ENCODE results near the gene MATR3. TPM values are rescaled to one million over a fixed set of nuclear protein-coding genes. Genes with fewer than 3 reads are reported as not detected.

Gene MATR3
- total RNA-seq, 4 donors from 2014 or later = 343 to 366 (median 354) TPM

DNA sequence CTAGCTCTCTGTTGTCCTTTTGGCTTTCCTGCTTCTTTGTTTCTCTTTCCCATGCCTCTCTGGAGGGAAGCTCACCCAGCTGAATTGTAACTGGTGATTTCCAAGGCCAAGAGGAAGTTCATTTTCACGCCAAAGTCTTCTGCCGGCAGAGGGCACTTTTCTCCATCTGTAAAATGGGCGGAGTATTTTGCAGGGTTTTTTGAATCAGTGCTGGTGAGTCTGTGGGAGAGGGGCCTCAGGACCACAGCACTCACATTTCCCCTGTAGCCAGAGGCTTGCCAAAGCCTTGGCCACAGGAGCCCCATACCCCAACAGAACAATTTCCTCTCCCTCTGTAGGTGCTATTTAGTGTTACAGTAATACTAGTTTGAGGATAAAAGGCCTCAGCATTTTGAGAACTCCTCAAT lies 42.3 kb upstream of the MATR3 start:
- Histone ChIP-seq H3K4me3 (replicated peaks in 1 of 3) (no peak overlapping the region), H3K9me3 (no peaks in the 10 kb centered on the region), H3K4me1 (peaks cover 0 to 4% of the 10 kb centered on the region in 2 donors), H3K36me3 (no peaks in the 10 kb centered on the region), H3K27me3 (no peaks in the 10 kb centered on the region), H3K27ac (no peak overlapping the region)
- DNase-seq = no peak
- intact Hi-C loops (cut with DNase I) = no loop called here
- TF ChIP-seq POLR2A (IDR thresholded peaks at IDR 0.05) = no peak
- TF ChIP-seq, protein P1, sequence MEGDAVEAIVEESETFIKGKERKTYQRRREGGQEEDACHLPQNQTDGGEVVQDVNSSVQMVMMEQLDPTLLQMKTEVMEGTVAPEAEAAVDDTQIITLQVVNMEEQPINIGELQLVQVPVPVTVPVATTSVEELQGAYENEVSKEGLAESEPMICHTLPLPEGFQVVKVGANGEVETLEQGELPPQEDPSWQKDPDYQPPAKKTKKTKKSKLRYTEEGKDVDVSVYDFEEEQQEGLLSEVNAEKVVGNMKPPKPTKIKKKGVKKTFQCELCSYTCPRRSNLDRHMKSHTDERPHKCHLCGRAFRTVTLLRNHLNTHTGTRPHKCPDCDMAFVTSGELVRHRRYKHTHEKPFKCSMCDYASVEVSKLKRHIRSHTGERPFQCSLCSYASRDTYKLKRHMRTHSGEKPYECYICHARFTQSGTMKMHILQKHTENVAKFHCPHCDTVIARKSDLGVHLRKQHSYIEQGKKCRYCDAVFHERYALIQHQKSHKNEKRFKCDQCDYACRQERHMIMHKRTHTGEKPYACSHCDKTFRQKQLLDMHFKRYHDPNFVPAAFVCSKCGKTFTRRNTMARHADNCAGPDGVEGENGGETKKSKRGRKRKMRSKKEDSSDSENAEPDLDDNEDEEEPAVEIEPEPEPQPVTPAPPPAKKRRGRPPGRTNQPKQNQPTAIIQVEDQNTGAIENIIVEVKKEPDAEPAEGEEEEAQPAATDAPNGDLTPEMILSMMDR (IDR thresholded peaks at IDR 0.05) = no peak
- 63 to 65% methylated on average over 3 of the region's 3 CpGs for WGBS, 2 donors

DNA sequence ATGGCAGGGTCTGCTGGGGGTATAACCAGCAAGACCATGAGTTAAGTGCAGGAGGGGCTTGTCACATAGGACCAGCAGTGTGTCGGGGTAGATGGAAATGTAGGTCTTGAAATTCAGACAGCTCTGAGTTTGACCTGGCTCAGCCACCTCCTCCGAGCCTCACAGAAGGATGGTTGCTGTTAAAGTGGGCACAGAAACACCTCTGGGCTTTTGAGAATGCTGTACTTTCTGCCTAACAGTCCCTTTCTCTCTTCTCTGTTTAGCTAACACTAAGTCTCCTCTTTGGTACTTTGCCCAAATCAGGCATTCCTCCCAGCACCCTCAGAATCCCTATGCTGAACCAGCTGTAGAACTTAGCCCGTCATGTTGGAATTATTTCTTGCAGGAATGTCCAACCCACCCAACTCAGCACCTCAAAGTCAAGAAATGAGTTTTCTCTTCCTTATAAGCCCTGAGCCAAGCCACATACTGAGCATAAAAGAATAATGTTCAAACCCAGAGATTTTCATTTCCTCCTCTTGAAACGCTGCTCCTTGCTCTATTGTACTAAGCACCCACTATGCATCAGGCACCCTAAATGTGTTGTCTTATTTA lies 41.7 kb upstream of the MATR3 start:
- intact Hi-C loops (cut with DNase I) = no loop called here
- no peaks in the 10 kb centered on the region for H3K4me1 ChIP-seq
- H3K27ac ChIP-seq = no peak overlapping the region
- no peaks in the 10 kb centered on the region for H3K36me3 ChIP-seq
- no peaks in the 10 kb centered on the region for H3K9me3 ChIP-seq
- no peak overlapping the region for H3K4me3 ChIP-seq (replicated peaks in 1 of 3)
- WGBS, 2 donors = 76 to 88% methylated on average over 4 of the region's 4 CpGs
- H3K27me3 ChIP-seq = no peaks in the 10 kb centered on the region
- TF ChIP-seq, protein P1 (IDR thresholded peaks at IDR 0.05) = no peak
- TF ChIP-seq POLR2A (IDR thresholded peaks at IDR 0.05) = no peak
- no peak for DNase-seq

DNA sequence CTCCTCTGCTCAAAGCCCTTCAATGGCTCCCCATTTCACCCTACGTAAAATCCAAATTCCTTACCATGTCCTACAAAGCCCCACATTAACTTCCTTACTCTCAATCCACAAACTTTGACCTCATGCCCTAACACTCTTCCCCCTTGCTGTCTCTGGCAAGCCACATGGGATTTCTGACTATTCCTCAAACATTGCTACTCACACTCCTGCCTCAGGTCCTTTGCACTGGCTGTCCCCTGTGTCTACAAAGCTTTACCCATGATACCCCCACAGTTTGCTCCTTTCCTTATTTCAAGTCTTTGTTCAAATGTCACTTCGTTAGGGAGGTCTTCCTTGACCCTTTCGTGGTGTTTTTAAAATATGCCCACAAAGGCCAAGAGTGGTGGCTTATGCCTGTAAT lies 40.4 kb upstream of the MATR3 start:
- no peak overlapping the region for H3K4me3 ChIP-seq (replicated peaks in 1 of 3)
- intact Hi-C loops (cut with DNase I) = no loop called here
- no peak overlapping the region for H3K27ac ChIP-seq
- no peaks in the 10 kb centered on the region for H3K4me1 ChIP-seq
- TF ChIP-seq, protein P1 (IDR thresholded peaks at IDR 0.05) = no peak
- TF ChIP-seq POLR2A (IDR thresholded peaks at IDR 0.05) = no peak
- DNase-seq = no peak
- no peaks in the 10 kb centered on the region for H3K36me3 ChIP-seq
- no peaks in the 10 kb centered on the region for H3K27me3 ChIP-seq
- 97 to 98% methylated on average over 3 of the region's 3 CpGs for WGBS, 2 donors
- H3K9me3 ChIP-seq = no peaks in the 10 kb centered on the region

DNA sequence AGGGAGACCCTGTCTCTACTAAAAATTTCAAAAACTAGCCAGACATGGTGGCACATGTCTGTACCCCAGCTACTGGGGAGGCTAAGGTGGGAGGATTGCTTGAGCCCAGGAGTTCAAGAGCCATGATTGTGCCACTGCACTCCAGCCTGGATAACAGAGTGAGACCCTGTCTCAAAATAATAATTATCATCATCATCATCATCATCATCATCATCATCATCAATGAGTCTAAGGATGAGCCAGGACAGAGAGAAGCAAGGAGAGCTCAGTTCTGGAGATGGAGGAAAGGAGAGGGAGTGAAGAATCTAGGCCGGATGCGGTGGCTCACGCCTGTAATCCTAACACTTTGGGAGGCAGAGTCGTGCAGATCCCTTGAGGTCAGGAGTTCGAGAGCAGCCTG lies 36.7 kb upstream of the MATR3 start:
- H3K36me3 ChIP-seq = no peaks in the 10 kb centered on the region
- H3K9me3 ChIP-seq = no peaks in the 10 kb centered on the region
- no peak for TF ChIP-seq POLR2A (IDR thresholded peaks at IDR 0.05)
- TF ChIP-seq, protein P1 (IDR thresholded peaks at IDR 0.05) = no peak
- DNase-seq = no peak
- H3K4me3 ChIP-seq (replicated peaks in 1 of 3) = no peak overlapping the region
- H3K27me3 ChIP-seq = no peaks in the 10 kb centered on the region
- intact Hi-C loops (cut with DNase I) = no loop called here
- WGBS, 2 donors = 92 to 96% methylated on average over 5 of the region's 5 CpGs
- H3K4me1 ChIP-seq = no peaks in the 10 kb centered on the region
- no peak overlapping the region for H3K27ac ChIP-seq

DNA sequence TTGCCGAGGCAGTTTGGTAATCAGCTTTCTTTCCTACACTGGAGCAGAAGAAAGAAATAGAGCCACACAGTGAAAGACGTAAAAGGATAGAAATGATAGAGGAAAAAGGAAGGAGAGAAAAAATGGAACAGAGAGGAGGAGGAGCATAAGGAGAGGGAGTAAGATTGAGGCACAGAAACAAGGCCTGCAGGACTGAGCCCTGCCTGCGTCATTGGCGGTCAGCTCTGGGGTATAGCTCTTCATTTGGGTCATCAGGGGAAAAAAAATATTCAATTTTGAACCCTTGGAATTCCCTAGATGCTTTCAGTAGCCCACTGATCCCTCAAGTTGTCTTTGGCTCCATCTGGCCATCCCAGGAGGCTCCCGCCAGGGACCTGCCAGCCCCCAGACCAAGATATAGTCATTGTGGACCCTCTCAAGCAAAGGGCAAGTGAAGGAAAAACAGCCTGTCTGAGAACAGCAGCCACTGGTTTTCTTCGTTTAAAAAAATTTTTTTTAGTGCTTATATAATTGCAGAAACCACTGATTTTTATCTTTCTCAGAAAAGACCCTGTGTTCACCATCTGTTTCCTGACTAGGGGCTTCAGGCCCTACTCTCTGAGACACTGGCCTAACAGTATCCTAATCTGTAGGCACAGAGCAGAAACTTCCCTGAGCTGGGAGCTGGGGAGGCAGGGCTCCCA lies 31.3 kb upstream of the MATR3 start:
- H3K36me3 ChIP-seq = no peaks in the 10 kb centered on the region
- no peak for DNase-seq
- WGBS, 2 donors = 77 to 79% methylated on average over 6 of the region's 6 CpGs
- TF ChIP-seq, protein P1 (IDR thresholded peaks at IDR 0.05) = no peak
- no peak for TF ChIP-seq POLR2A (IDR thresholded peaks at IDR 0.05)
- H3K4me3 ChIP-seq (replicated peaks in 1 of 3) = no peak overlapping the region
- H3K27me3 ChIP-seq = no peaks in the 10 kb centered on the region
- H3K27ac ChIP-seq = no peak overlapping the region
- intact Hi-C loops (cut with DNase I) = loop anchor here (10.0 kb wide), 2 partner anchors 617 to 677 kb away; no protein-coding TSS in a partner anchor
- H3K9me3 ChIP-seq = no peaks in the 10 kb centered on the region
- H3K4me1 ChIP-seq = peaks cover 0 to 3% of the 10 kb centered on the region in 2 donors

Data from thyroid gland (tissue), 4 donors.